ENCODE data around the gene FNDC3A.
A peak's percentile ranks its signal among the peaks of the same experiment; 100 is the strongest.
"Not testable (repeated sequence)": the region's sequence is repeated elsewhere in the genome, so short reads cannot be mapped to it uniquely, and the experiment has no call there.

The FNDC3A gene

DNA sequence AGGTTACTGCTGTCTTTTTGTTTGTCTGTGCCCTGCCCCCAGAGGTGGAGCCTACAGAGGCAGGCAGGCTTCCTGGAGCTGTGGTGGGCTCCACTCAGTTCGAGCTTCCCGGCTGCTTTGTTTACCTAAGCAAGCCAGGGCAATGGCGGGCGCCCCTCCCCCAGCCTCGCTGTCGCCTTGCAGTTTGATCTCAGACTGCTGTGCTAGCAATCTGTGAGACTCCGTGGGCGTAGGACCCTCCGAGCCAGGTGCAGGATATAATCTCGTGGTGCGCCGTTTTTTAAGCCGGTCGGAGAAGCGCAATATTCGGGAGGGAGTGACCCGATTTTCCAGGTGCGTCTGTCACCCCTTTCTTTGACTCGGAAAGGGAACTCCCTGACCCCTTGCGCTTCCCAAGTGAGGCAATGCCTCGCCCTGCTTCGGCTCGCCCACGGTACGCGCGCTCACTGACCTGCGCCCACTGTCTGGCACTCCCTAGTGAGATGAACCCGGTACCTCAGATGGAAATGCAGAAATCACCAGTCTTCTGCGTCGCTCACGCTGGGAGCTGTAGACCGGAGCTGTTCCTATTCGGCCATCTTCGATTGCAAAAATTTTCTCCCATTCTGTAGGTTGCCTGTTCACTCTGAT is 182.4 kb downstream of the FNDC3A start:
- not testable (repeated sequence) for DNase-seq (ENCODE audit: low spot score)

- DNase-seq (ENCODE audit: low spot score) = not testable (repeated sequence)
These were observed 187.4 kb downstream of the FNDC3A start for GRCh38 chr13:49163162-49163561.

GRCh38 chr13:49164712-49165111 is 189.0 kb downstream of the FNDC3A start:
- no peak for DNase-seq (ENCODE audit: low spot score)

- DNase-seq (ENCODE audit: low spot score) = no peak
These were observed 190.4 kb downstream of the FNDC3A start for GRCh38 chr13:49165798-49166752.

- no peak for DNase-seq (ENCODE audit: low spot score)
These were observed 195.6 kb downstream of the FNDC3A start for GRCh38 chr13:49171359-49171758.

DNA sequence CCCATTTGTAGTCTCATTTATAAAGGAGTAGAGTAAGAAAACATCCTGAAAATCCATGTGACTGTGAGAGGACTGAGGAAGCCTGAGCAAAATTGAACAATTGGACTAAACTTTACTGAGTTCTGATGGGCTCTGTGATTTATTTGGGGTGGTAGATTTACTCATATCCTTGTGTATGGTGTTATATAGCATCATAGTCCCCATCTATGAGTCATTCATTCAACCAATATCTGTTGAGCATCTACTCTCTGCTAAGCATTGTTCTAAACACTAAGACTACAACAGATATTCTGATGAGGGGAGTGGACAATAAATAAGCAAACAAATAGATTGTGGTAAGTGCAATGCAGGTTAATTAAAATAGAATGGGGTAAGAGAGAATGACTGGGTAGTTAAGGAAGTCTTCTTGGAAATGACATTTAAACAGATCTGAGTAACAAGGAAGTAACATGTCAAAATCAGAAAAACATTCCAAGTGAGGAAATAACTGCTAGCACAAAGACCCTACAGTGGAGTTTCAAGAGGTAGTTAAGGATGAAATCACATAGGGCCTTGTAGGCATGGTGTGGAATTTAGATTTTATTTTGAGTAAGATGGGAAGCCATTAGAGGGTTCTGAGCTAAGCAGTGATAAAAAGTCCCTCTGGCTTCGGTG is 208.1 kb downstream of the FNDC3A start:
- no peak for DNase-seq (ENCODE audit: low spot score)

DNA sequence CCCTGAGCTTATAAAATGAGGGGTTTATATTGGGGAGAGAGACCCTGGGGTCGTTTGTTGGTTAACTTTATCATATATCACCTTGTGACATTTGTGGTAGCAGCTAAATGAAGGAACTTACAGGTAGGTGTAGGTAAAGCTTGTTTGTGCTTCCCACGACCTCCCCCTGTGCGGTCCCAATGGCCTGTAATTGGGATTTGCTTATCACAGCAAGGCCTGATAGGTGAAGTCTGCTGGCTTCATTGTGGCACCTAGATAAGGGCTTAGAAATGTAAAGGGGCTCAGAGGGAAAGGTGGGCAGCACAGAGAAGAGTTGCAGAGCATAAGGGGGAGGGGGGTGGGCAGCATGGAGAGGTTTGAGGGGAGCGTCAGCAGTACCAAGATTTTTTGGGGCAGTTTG is 208.9 kb downstream of the FNDC3A start:
- DNase-seq (ENCODE audit: low spot score) = no peak

- no peak for DNase-seq (ENCODE audit: low spot score)
These were observed 209.6 kb downstream of the FNDC3A start for GRCh38 chr13:49185264-49185663.

- DNase-seq (ENCODE audit: low spot score) = no peak
These were observed 215.2 kb downstream of the FNDC3A start for GRCh38 chr13:49190901-49191300.

DNA sequence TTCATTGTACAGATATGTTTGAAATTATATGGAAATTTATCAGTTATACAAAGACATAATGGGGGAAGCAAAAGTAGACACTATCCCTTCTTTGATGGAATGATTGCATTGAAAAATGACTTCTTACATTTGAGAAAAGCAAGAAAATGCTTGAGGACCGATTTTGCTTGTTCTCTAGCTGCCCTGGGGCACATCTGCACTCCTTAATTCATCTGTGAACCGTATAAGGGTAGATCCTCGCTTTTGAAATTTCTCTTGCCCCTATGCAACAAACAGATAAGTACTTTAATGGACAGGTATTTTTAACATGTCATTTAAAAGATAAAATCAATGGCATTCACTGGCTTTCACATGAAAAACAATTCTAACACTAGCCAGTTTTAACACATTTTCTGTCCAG is 230.9 kb downstream of the FNDC3A start:
- no peak for DNase-seq (ENCODE audit: low spot score)

DNA sequence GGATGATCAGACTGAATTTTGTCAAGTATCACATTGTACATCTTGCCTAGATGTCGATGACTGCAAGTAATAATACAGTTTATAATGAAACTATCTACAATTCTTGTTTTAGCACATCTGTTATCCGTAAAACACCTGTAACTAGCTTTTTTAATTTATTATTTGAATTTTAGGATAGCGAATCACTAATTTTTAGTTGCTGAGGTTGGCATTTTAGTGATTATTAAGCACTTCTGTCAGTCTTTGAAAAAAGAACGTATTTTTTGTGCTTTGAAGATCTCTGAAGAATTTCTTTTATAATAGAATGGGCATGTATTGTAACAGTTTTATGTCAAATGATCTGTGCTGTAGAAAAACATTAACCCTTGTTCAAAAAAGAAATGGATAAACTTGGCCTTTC is 232.9 kb downstream of the FNDC3A start:
- no peak for DNase-seq (ENCODE audit: low spot score)

- no peak for DNase-seq (ENCODE audit: low spot score)
These were observed 234.4 kb downstream of the FNDC3A start for GRCh38 chr13:49210114-49210513.

GRCh38 chr13:49210669-49211068 is 235.0 kb downstream of the FNDC3A start:
- no peak for DNase-seq (ENCODE audit: low spot score)

DNA sequence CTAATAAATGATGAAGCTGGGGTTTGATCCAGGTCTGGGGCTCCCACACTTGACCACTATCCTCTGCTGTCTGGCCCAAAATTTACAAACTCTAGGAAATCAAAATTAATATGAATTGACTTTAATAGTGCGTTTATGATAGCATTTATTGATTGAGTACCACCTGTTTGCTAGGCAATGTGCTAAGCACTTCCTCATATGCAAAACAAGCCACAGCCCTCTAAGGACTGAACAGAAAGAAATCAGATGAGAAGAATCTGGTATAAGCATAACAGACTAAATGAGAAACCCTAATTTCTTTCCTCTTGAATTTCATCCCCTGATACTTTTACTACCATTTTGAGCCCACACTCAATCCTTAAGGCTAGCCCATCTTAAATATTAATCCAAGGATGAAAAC is 237.8 kb downstream of the FNDC3A start:
- no peak for DNase-seq (ENCODE audit: low spot score)

DNA sequence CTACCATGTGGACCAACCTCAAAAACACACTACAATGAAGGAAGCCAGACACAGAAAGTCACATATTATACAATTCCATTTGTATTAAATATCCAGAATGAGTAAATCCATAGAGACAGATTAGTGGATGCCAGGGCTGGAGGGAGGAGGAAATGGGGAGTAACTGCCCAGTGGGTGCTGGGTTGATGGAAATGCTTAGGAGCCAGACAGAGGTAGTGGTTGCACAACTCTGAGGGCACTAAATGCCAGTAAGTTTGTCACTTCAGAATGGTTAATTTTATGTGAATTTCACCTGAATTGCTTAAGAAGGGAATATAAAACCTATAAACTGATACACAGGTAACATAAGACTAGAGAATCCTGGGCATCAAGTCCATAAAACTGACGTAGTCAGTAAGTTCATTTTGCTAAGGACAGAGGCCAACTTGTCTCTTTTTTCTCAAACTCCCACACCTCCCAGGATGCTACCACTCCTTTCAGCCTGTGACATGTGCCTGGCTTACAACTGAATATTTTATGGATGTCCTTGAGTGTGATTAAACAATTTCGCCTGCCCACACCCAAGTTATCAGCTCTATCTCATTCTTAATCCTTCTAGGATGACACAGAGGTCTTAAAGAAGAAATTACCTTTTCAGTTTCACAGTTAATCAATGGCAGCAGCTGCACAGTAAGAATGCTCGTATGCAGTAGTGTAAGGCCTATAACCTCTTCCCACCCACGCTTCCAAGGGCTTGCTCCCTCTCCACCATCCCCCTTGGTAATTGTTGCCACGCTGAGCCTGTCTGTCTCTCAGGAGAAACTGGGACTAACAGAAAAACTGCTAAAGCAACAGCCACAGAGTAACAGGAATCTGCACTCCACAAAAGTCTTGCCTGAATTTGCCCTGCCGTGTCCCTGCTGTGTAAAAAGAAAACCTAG is 238.5 kb downstream of the FNDC3A start:
- no peak for DNase-seq (ENCODE audit: low spot score)

DNA sequence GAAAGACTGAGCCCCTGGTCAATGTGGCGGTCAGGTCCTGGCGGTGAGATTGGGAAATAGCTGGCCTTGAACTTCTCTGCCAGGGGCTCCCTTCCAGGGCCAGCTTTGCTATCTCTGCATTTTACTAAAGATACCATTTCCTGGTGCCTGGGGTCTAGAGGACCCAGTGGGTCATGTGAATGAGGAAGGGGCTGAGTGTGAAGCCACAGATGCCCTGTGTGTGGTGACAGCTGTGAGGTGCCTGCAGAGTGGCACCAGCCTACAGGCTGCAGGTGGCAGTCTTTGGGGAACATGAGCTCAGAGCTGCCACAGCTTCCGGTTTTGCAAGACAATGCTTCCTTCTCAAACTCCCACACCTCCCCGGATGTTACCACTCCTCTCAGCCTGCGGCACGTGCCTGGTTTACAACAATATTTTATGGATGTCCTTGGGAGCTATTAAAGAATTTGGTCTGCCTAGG is 239.2 kb downstream of the FNDC3A start:
- peak; percentile 20 for DNase-seq (ENCODE audit: low spot score)

DNA sequence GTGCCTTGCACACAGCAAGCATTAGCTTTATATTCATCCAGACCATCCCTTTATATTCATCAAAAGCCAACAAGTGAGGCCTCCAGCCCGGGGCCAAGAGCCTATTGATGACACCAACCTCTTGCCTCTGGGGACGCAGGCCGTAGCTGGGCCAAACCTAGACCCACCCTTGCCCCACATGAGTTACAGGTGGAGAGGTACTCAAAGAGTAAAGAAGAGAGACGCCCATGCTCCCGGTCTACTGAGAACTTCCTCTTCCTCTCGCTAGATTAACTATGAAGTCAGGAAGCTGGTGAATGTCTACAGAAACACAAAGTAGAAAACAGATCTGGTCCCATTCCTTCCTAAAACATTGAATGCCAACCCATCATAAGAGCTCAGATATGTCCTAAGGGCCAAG is 240.6 kb downstream of the FNDC3A start:
- no peak for DNase-seq (ENCODE audit: low spot score)

- no peak for DNase-seq (ENCODE audit: low spot score)
These were observed 242.3 kb downstream of the FNDC3A start for GRCh38 chr13:49217962-49218492.

- no peak for DNase-seq (ENCODE audit: low spot score)
These were observed 242.9 kb downstream of the FNDC3A start for GRCh38 chr13:49218493-49219051.

DNA sequence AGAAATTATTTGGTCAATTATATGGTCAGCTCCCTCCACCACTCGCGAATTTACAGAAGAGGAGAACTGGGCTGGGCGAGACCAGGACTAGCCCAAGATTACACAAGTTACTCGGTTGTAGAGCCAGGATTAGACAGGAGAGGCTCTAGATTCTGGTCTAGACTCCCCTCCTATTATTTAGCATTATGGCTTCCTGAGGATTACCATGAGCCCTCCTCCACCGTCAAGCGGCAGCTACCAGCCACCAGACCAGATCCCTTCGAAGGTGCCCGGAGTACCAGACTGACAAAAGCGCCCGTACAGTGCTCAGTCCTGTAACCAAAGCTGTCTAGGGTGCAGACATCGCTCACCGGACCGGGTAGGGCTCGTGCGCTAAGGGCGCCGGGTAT is 243.9 kb downstream of the FNDC3A start:
- DNase-seq (ENCODE audit: low spot score) = no peak
